IMR-90 (cell line): Measurements from ENCODE around the gene PDS5B. TPM values are rescaled to one million over a fixed set of nuclear protein-coding genes. Genes with fewer than 3 reads are reported as not detected.

Experiments
- ATAC-seq: fragments of 200-7000 bp; cut with Tn5 transposase; 2 replicates; pipeline ENCODE4 v1.9.1; 2020; ENCODE audit warnings: low read depth, mild to moderate bottlenecking, moderate library complexity
- BruUV-seq: library from RNA; stranded (reverse); fragments of 400-500 nt; replicated peaks from 2 replicates; lab custom pipeline; 2021; lab: Mats Ljungman, UMichigan
- CTCF ChIA-PET: fragments of 300-600 bp; formaldehyde crosslinking; extraction: SDS; loops from one replicate; lab custom pipeline; 2021; ENCODE audit warnings: antibody characterized with exemption; lab: Yijun Ruan, JAX
- POLR2A ChIA-PET: fragments of 300-600 bp; sonication (Branson Sonifier 250); formaldehyde crosslinking; loops from one replicate; lab custom pipeline; 2022; ENCODE audit warnings: antibody characterized with exemption; ENCODE audit not compliant: unreplicated experiment; lab: Charles Lee
- DNase-seq: peaks from one replicate; pipeline ENCODE4 v3.0.0; 2013
- H2AFZ ChIP-seq: replicated peaks from 2 replicates; pipeline ENCODE3; 2013; ENCODE audit warnings: low read length, mild to moderate bottlenecking; ENCODE audit not compliant: poor library complexity
- H2AK5ac ChIP-seq: 2 replicates; pipeline ENCODE4 v1.6.1; 2013; ENCODE audit warnings: low read depth, low read length, inconsistent platforms
- H2AK9ac ChIP-seq: replicated peaks from 2 replicates; pipeline ENCODE3; 2013; ENCODE audit warnings: mild to moderate bottlenecking, low read depth, low read length, moderate library complexity; ENCODE audit not compliant: poor library complexity
- H2BK120ac ChIP-seq: 2 replicates; pipeline ENCODE4 v1.6.1; 2013; ENCODE audit warnings: low read depth, low read length, inconsistent platforms
- H2BK15ac ChIP-seq: 3 replicates; pipeline ENCODE4 v1.6.1; 2013; ENCODE audit warnings: low read depth, low read length, inconsistent platforms
- H2BK20ac ChIP-seq: 2 replicates; pipeline ENCODE4 v1.6.1; 2013; ENCODE audit warnings: low read depth, mild to moderate bottlenecking, inconsistent platforms, low read length, moderate library complexity
- H2BK5ac ChIP-seq: 2 replicates; pipeline ENCODE4 v1.6.1; 2013; ENCODE audit warnings: mild to moderate bottlenecking, low read depth, low read length, inconsistent platforms; ENCODE audit not compliant: poor library complexity, severe bottlenecking
- H3K14ac ChIP-seq: replicated peaks from 2 replicates; pipeline ENCODE4 v1.6.1; 2013; ENCODE audit warnings: low read depth, low read length, inconsistent platforms
- H3K18ac ChIP-seq: 2 replicates; pipeline ENCODE4 v1.6.1; 2013; ENCODE audit warnings: low read depth, low read length, control low read depth
- H3K23ac ChIP-seq: 2 replicates; pipeline ENCODE4 v1.6.1; 2013; ENCODE audit warnings: low read depth, low read length, inconsistent platforms
- H3K27ac ChIP-seq: 2 replicates; pipeline ENCODE4 v1.5.1; 2013; ENCODE audit warnings: mild to moderate bottlenecking, control low read depth, low read length; ENCODE audit not compliant: insufficient read depth
- H3K27me3 ChIP-seq: 2 replicates; pipeline ENCODE4 v1.6.1; 2013; ENCODE audit warnings: low read length; ENCODE audit not compliant: control insufficient read depth, insufficient read depth
- H3K36me3 ChIP-seq: 2 replicates; pipeline ENCODE4 v1.6.1; 2013; ENCODE audit warnings: low read length, mixed read lengths; ENCODE audit not compliant: control insufficient read depth, insufficient read depth
- H3K4ac ChIP-seq: 2 replicates; pipeline ENCODE4 v1.6.1; 2013; ENCODE audit warnings: low read depth, low read length, inconsistent platforms
- H3K4me1 ChIP-seq: 2 replicates; pipeline ENCODE4 v1.6.1; 2013; ENCODE audit warnings: low read length, mixed read lengths; ENCODE audit not compliant: control insufficient read depth, insufficient read depth
- H3K4me2 ChIP-seq: 2 replicates; pipeline ENCODE4 v1.6.1; 2013; ENCODE audit warnings: low read depth, mild to moderate bottlenecking, control low read depth, low read length, moderate library complexity
- H3K4me3 ChIP-seq: 2 replicates; pipeline ENCODE4 v1.5.1; 2013; ENCODE audit warnings: low read depth, mild to moderate bottlenecking, control low read depth, low read length, moderate library complexity; ENCODE audit not compliant: insufficient read depth
- H3K56ac ChIP-seq: 2 replicates; pipeline ENCODE4 v1.6.1; 2013; ENCODE audit warnings: low read length, inconsistent platforms; ENCODE audit not compliant: insufficient read depth; ENCODE audit errors: extremely low read depth
- H3K79me1 ChIP-seq, 2 experiments: 2 replicates each; pipeline ENCODE4 v1.6.1; 2013; ENCODE audit warnings: low read length in 2 of 2, inconsistent platforms in 1 of 2, low read depth in 1 of 2
- H3K9ac ChIP-seq: 2 replicates; pipeline ENCODE4 v1.6.1; 2013; ENCODE audit warnings: low read depth, low read length, control low read depth
- H3K9me1 ChIP-seq: 2 replicates; pipeline ENCODE4 v1.6.1; 2013; ENCODE audit warnings: low read length, inconsistent platforms; ENCODE audit not compliant: insufficient read depth
- H3K9me3 ChIP-seq: 2 replicates; pipeline ENCODE4 v1.6.1; 2013; ENCODE audit warnings: low read length; ENCODE audit not compliant: control insufficient read depth, insufficient read depth
- H4K20me1 ChIP-seq: 2 replicates; pipeline ENCODE4 v1.6.1; 2013; ENCODE audit warnings: low read length, inconsistent platforms; ENCODE audit not compliant: insufficient read depth
- H4K5ac ChIP-seq: 2 replicates; pipeline ENCODE4 v1.6.1; 2013; ENCODE audit warnings: mild to moderate bottlenecking, low read depth, low read length, control low read depth
- H4K8ac ChIP-seq, 2 experiments: 2 replicates each; pipeline ENCODE4 v1.6.1; 2013; ENCODE audit warnings: low read depth in 2 of 2, low read length in 2 of 2, control low read depth in 1 of 2, inconsistent platforms in 1 of 2
- H4K91ac ChIP-seq: 2 replicates; pipeline ENCODE4 v1.6.1; 2013; ENCODE audit warnings: low read depth, low read length, inconsistent platforms; ENCODE audit not compliant: insufficient read depth
- BHLHE40 ChIP-seq: fragments of 150-350 bp; IDR thresholded peaks from 2 replicates; pipeline ENCODE4 v1.6.1; 2016; ENCODE audit warnings: mild to moderate bottlenecking, low read depth, low read length
- CHD1 ChIP-seq: IDR thresholded peaks from 2 replicates; pipeline ENCODE4 v1.6.1; 2012; ENCODE audit warnings: low read depth, low read length, improper control_type of control experiment
- CTCF ChIP-seq: conservative IDR thresholded peaks from 2 replicates; pipeline ENCODE4 v1.5.1; 2012; ENCODE audit warnings: mild to moderate bottlenecking, low read depth, low read length, improper control_type of control experiment
- MAFK ChIP-seq: IDR thresholded peaks from 2 replicates; pipeline ENCODE4 v1.6.1; 2012; ENCODE audit warnings: low read depth, low read length, improper control_type of control experiment
- NFE2L2 ChIP-seq: fragments of 150-350 bp; IDR thresholded peaks from 2 replicates; pipeline ENCODE4 v1.6.1; 2016; ENCODE audit warnings: low read depth, mild to moderate bottlenecking, low read length
- POLR2A ChIP-seq: IDR thresholded peaks from 2 replicates; pipeline ENCODE4 v1.6.1; 2012; ENCODE audit warnings: mild to moderate bottlenecking, low read depth, low read length
- WGBS, 2 experiments: methylation state at CpG; one replicate each; pipeline versions ENCODE4 v1.1.5 to v1.1.7; 2013; ENCODE audit warnings: missing lambda C conversion rate in 2 of 2; ENCODE audit not compliant: insufficient read length in 1 of 2; ENCODE audit errors: extremely low coverage in 2 of 2; 5-methylcytosine and 5-hydroxymethylcytosine counted together
- dilution Hi-C: fragments of 300-500 bp; cut with HindIII; formaldehyde crosslinking; loops from one replicate; pipeline ENCODE4 v1.14.3; 2018; ENCODE audit warnings: low sequenced_read_pairs; ENCODE audit not compliant: unreplicated experiment
- in situ Hi-C: fragments of 300-500 bp; cut with MboI; formaldehyde crosslinking; loops from 3 replicates; pipeline ENCODE4 v1.14.3; 2019; ENCODE audit warnings: low sequenced_read_pairs, inconsistent platforms, mixed read lengths
- intact Hi-C: fragments of 100-400 bp; cut with micrococcal nuclease; formaldehyde crosslinking; loops from 2 replicates; pipeline ENCODE4 v1.10.0; 2022
- polyA plus RNA-seq, 3 experiments: library from polyadenylated mRNA; depleted of rRNA; stranded (reverse); fragments of >200 nt; gene quantifications; 2 replicates each; pipeline ENCODE4 v1.2.3, GENCODE V29; 2012; ENCODE audit warnings: low replicate concordance in 1 of 3
- total RNA-seq: library from RNA; depleted of rRNA; stranded (reverse); fragments of >200 nt; gene quantifications from 2 replicates; pipeline ENCODE4 v1.2.3, GENCODE V29; 2012
- TF ChIP-seq, protein P1 (sequence below): fragments of 150-350 bp; IDR thresholded peaks from 2 replicates; pipeline ENCODE4 v1.6.1; 2017; ENCODE audit warnings: mild to moderate bottlenecking, antibody characterized with exemption, low read length, low read depth

Gene PDS5B
- total and polyA plus RNA-seq, 2 of the 4 experiments (the other 2 are of a cell fraction): 6.2 to 20.1 TPM

DNA sequence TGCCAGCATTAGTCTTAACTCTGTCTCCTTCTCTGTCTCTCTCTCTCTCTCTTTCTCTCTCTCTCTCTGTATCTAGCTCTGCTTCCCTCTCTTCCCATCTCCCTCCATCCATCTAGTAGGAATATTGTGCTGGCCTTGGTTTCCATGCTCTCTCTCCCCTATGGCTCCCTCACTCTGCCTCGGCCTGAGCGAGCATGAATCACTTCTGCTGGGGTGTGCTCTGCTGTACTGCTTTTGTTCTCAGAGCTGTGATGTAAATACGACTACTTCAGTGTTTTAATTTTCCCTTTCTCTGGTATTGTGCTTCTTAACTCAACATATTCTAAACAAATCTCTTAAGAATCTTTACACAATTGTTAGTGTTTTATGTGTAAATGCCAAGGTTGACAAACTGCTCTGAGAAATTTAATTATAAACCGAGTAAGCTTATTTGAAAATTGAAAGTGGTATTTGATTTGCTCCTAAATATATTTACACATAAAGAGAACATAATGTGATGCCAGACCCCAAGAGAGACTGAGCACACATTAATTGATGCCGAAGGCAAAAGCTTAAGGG is 218.5 kb downstream of the PDS5B start:
- CTCF ChIA-PET: interaction anchor here (0.6 to 1.2 kb wide), 2 partner anchors 219 to 351 kb away, joined by 3 to 4 read pairs; partner anchors contain the start of gene PDS5B
- no peak overlapping the region for H3K9ac ChIP-seq

More for the DNA sequence above, 218.5 kb downstream of the PDS5B start:
- H4K8ac ChIP-seq: peak overlapping the region in 1 of 2 experiments; percentile 26; a peak in 1 of 4 replicates
- H3K18ac ChIP-seq: no peak overlapping the region
- intact Hi-C loops: no loop called here
- no peak overlapping the region for H2AK9ac ChIP-seq
- H3K27me3 ChIP-seq: no peaks in the 10 kb centered on the region
- H2BK20ac ChIP-seq: 0 out of 2 replicates have a peak overlapping the region, but pooled peaks have one; percentile 27
- 0 out of 3 replicates have a peak overlapping the region, but pooled peaks have one; percentile 74 for H2BK15ac ChIP-seq
- TF ChIP-seq CHD1: no peak
- no peak for TF ChIP-seq BHLHE40
- TF ChIP-seq MAFK: no peak
- TF ChIP-seq POLR2A: no peak
- TF ChIP-seq, protein P1, sequence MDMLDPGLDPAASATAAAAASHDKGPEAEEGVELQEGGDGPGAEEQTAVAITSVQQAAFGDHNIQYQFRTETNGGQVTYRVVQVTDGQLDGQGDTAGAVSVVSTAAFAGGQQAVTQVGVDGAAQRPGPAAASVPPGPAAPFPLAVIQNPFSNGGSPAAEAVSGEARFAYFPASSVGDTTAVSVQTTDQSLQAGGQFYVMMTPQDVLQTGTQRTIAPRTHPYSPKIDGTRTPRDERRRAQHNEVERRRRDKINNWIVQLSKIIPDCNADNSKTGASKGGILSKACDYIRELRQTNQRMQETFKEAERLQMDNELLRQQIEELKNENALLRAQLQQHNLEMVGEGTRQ: no peak
- TF ChIP-seq CTCF: no peak
- no peak for TF ChIP-seq NFE2L2
- H4K5ac ChIP-seq: no peak overlapping the region
- ATAC-seq (peak; percentile 98), DNase-seq (peak; percentile 51)
- peak overlapping the region; percentile 74 for H2AFZ ChIP-seq
- POLR2A ChIA-PET: no interaction called here
- no peak overlapping the region for H3K27ac ChIP-seq
- H2AK5ac ChIP-seq: no peak overlapping the region
- H3K56ac ChIP-seq: no peak overlapping the region
- no CpG with 5 or more reads among the region's 5 CpGs for WGBS, 2 experiments
- H3K14ac ChIP-seq: 0 out of 2 replicates have a peak overlapping the region, but pooled peaks have one; percentile 52
- H3K4me2 ChIP-seq: 0 out of 2 replicates have a peak overlapping the region, but pooled peaks have one; percentile 12
- in situ Hi-C loops: no loop called here
- no peaks in the 10 kb centered on the region for H3K36me3 ChIP-seq
- H3K23ac ChIP-seq: peak overlapping the region; percentile 65; the same call in 1 of the 2 replicates
- 0 out of 2 replicates have a peak overlapping the region, but pooled peaks have one; percentile 41 for H2BK120ac ChIP-seq
- dilution Hi-C loops: no loop called here
- H3K4me1 ChIP-seq: no peaks in the 10 kb centered on the region
- H3K9me1 ChIP-seq: no peaks in the 10 kb centered on the region
- H3K9me3 ChIP-seq: peaks cover 7% of the 10 kb centered on the region
- H4K91ac ChIP-seq: no peak overlapping the region
- H3K4ac ChIP-seq: peak overlapping the region; percentile 32; the same call in 1 of the 2 replicates
- no peaks in the 10 kb centered on the region for H3K79me1 ChIP-seq
- no peak overlapping the region for H3K4me3 ChIP-seq
- no peak overlapping the region for H2BK5ac ChIP-seq
- no TSS peak for BruUV-seq
- no peaks in the 10 kb centered on the region for H4K20me1 ChIP-seq
